Gastrocnemius medialis (tissue), 4 donors: ENCODE measurements around the gene SRP19.

ENCODE experiments used
- POLR2A ChIP-seq, 2 donors: fragments of 450-650 bp; IDR thresholded peaks; one replicate each; pipeline ENCODE4 v1.6.1; 2017; ENCODE audit warnings: antibody characterized with exemption in 2 of 2, mild to moderate bottlenecking in 2 of 2, moderate library complexity in 2 of 2
- TF ChIP-seq, protein P1 (sequence below), 5 experiments: fragments of 450-650 bp in 3 of 5; fragments of 200-600 bp in 2 of 5; sonication (generic) in 2 of 5; IDR thresholded peaks in 4 of 5; conservative IDR thresholded peaks in 1 of 5; 1 replicate in 4 of 5; 2 replicates in 1 of 5; pipeline ENCODE4 v1.5.1; 2016 to 2019; ENCODE audit warnings: antibody characterized with exemption in 5 of 5, mild to moderate bottlenecking in 3 of 5, moderate library complexity in 3 of 5

DNA sequence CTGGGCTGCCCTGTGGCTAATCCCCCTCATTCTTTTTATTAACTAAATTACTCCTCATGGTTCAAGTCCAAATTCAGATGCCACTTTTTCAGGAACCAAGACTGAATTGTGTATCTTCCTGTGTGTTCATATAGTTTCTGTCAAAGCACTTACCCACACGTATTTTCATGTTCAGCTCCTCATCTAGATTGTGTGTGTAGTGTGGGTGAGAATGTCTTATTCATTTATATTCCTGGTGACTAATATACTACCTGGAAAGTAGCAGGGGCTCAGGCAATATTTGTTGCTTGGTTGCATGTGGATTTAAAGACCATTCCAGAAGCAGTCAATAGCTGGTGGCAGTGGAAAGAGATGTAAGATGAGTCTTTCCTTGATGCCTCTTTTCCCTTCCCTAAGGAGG lies 48.5 kb upstream of the SRP19 start:
- TF ChIP-seq, protein P1, sequence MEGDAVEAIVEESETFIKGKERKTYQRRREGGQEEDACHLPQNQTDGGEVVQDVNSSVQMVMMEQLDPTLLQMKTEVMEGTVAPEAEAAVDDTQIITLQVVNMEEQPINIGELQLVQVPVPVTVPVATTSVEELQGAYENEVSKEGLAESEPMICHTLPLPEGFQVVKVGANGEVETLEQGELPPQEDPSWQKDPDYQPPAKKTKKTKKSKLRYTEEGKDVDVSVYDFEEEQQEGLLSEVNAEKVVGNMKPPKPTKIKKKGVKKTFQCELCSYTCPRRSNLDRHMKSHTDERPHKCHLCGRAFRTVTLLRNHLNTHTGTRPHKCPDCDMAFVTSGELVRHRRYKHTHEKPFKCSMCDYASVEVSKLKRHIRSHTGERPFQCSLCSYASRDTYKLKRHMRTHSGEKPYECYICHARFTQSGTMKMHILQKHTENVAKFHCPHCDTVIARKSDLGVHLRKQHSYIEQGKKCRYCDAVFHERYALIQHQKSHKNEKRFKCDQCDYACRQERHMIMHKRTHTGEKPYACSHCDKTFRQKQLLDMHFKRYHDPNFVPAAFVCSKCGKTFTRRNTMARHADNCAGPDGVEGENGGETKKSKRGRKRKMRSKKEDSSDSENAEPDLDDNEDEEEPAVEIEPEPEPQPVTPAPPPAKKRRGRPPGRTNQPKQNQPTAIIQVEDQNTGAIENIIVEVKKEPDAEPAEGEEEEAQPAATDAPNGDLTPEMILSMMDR (IDR thresholded peaks at IDR 0.05 in 4 of 5, conservative IDR thresholded peaks at IDR 0.05 in 1 of 5): no peak
- no peak for TF ChIP-seq POLR2A (IDR thresholded peaks at IDR 0.05)
